HEK293T (cell line): ENCODE measurements around the gene SPRYD7.

Experiments used
- CTBP1 ChIP-seq: fragments of 450-650 bp; IDR thresholded peaks from 2 replicates; pipeline ENCODE4 v1.6.1; 2016; ENCODE audit warnings: borderline replicate concordance
- FOXK2 ChIP-seq: fragments of 450-650 bp; IDR thresholded peaks from 2 replicates; pipeline ENCODE4 v1.6.1; 2016; ENCODE audit warnings: mild to moderate bottlenecking
- FOXM1 ChIP-seq: fragments of 450-650 bp; IDR thresholded peaks from 2 replicates; pipeline ENCODE4 v1.6.1; 2017; ENCODE audit warnings: mild to moderate bottlenecking, borderline replicate concordance
- HDGF ChIP-seq: fragments of 450-650 bp; IDR thresholded peaks from 2 replicates; pipeline ENCODE4 v1.6.1; 2017; ENCODE audit warnings: antibody characterized with exemption, borderline replicate concordance
- L3MBTL2 ChIP-seq: fragments of 450-650 bp; conservative IDR thresholded peaks from 2 replicates; pipeline ENCODE4 v1.6.1; 2016; ENCODE audit warnings: mild to moderate bottlenecking

DNA sequence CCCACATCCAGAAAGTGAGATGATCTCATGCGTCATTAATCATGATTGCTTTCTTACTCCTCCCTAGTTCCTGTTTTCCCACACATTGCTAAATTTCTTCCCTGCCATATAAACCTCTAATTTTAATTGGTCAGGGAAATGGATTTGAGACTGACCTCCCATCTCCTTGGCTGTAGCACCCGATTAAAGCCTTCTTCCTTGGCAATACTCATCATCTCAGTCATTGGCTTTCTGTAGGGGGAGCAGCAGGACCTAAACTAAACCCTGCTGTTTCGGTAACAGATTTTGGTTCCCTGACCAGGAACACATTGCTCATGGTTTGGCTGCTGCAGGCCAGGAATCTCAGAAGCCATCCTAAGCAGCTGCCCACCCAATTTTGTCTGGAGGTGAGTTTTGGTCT, 61.7 kb downstream of the SPRYD7 start:
- TF ChIP-seq FOXK2 (no peak), FOXM1 (no peak), L3MBTL2 (no peak), CTBP1 (no peak), HDGF (no peak)
